HEK293T (cell line): ENCODE results near the gene LIPC.

Experiments
- ARNT ChIP-seq: fragments of 450-650 bp; IDR thresholded peaks from 2 replicates; pipeline ENCODE4 v1.6.1; 2017; ENCODE audit warnings: mild to moderate bottlenecking
- BHLHE40 ChIP-seq: fragments of 450-650 bp; IDR thresholded peaks from 2 replicates; pipeline ENCODE4 v1.6.1; 2016; ENCODE audit warnings: mild to moderate bottlenecking, moderate library complexity, borderline replicate concordance
- ELF4 ChIP-seq: fragments of 450-650 bp; IDR thresholded peaks from 2 replicates; pipeline ENCODE4 v1.6.1; 2017; ENCODE audit warnings: antibody characterized with exemption
- FOXK2 ChIP-seq: fragments of 450-650 bp; IDR thresholded peaks from 2 replicates; pipeline ENCODE4 v1.6.1; 2016; ENCODE audit warnings: mild to moderate bottlenecking
- HDGF ChIP-seq: fragments of 450-650 bp; IDR thresholded peaks from 2 replicates; pipeline ENCODE4 v1.6.1; 2017; ENCODE audit warnings: antibody characterized with exemption, borderline replicate concordance
- NFRKB ChIP-seq: fragments of 450-650 bp; IDR thresholded peaks from 2 replicates; pipeline ENCODE4 v1.6.1; 2016; ENCODE audit warnings: mild to moderate bottlenecking, moderate library complexity
- SP1 ChIP-seq: fragments of 450-650 bp; IDR thresholded peaks from 2 replicates; pipeline ENCODE4 v1.6.1; 2017
- SUZ12 ChIP-seq: fragments of 450-650 bp; IDR thresholded peaks from 2 replicates; pipeline ENCODE4 v1.6.1; 2016; ENCODE audit warnings: mild to moderate bottlenecking
- ZNF384 ChIP-seq: fragments of 450-650 bp; IDR thresholded peaks from 2 replicates; pipeline ENCODE4 v1.6.1; 2016

GRCh38 chr15:58479941-58480340 lies 48.1 kb downstream of the LIPC start:
- no peak for TF ChIP-seq ARNT
- no peak for TF ChIP-seq BHLHE40
- no peak for TF ChIP-seq NFRKB
- TF ChIP-seq HDGF: no peak
- no peak for TF ChIP-seq FOXK2
- no peak for TF ChIP-seq ELF4
- no peak for TF ChIP-seq ZNF384
- TF ChIP-seq SP1: no peak
- TF ChIP-seq SUZ12: no peak
